MM.1S (cell line): ENCODE results near the gene XPNPEP1.

Experiments used
- DNase-seq: peaks from one replicate; pipeline ENCODE4 v3.0.0-alpha.2; 2015
- H2AFZ ChIP-seq: fragments of 300-600 bp; sonication (generic); 2 replicates; pipeline ENCODE4 v1.6.0; 2016; ENCODE audit warnings: antibody characterized with exemption, low read length
- H3F3A ChIP-seq: fragments of 300-600 bp; sonication (generic); 2 replicates; pipeline ENCODE4 v1.6.1; 2016; ENCODE audit warnings: mild to moderate bottlenecking, antibody characterized with exemption, low read length, moderate library complexity, mixed read lengths; ENCODE audit not compliant: insufficient read depth
- H3K27ac ChIP-seq: fragments of 300-600 bp; sonication (generic); 2 replicates; pipeline ENCODE4 v1.5.1; 2016; ENCODE audit warnings: mild to moderate bottlenecking, low read length
- H3K27me3 ChIP-seq: fragments of 300-600 bp; sonication (generic); replicated peaks from 2 replicates; pipeline ENCODE4 v1.6.0; 2016; ENCODE audit warnings: low read length; ENCODE audit not compliant: insufficient read depth
- H3K36me3 ChIP-seq: fragments of 300-600 bp; sonication (generic); replicated peaks from 2 replicates; pipeline ENCODE4 v1.6.1; 2016; ENCODE audit warnings: mild to moderate bottlenecking, low read length, mixed read lengths; ENCODE audit not compliant: insufficient read depth
- H3K4me1 ChIP-seq: fragments of 300-600 bp; sonication (generic); 2 replicates; pipeline ENCODE4 v1.6.1; 2016; ENCODE audit warnings: low read length, mixed read lengths
- H3K4me2 ChIP-seq: fragments of 300-600 bp; sonication (generic); 2 replicates; pipeline ENCODE4 v1.6.0; 2016; ENCODE audit warnings: low read depth, low read length
- H3K4me3 ChIP-seq: fragments of 300-600 bp; sonication (generic); 2 replicates; pipeline ENCODE4 v1.5.1; 2016; ENCODE audit warnings: low read length, mixed read lengths
- H3K79me2 ChIP-seq: fragments of 300-600 bp; sonication (generic); 2 replicates; pipeline ENCODE4 v1.6.1; 2016; ENCODE audit warnings: mixed run types, low read length, mixed read lengths
- H3K9ac ChIP-seq: fragments of 300-600 bp; sonication (generic); 2 replicates; pipeline ENCODE4 v1.6.1; 2016; ENCODE audit warnings: low read length, mixed read lengths
- H3K9me2 ChIP-seq: fragments of 300-600 bp; sonication (generic); replicated peaks from 2 replicates; pipeline ENCODE4 v1.6.1; 2016; ENCODE audit warnings: mild to moderate bottlenecking, low read length, mixed read lengths; ENCODE audit not compliant: insufficient read depth
- H3K9me3 ChIP-seq: fragments of 300-600 bp; sonication (generic); replicated peaks from 2 replicates; pipeline ENCODE4 v1.6.1; 2016; ENCODE audit warnings: mild to moderate bottlenecking, low read length, mixed read lengths; ENCODE audit not compliant: insufficient read depth
- H4K20me1 ChIP-seq: fragments of 300-600 bp; sonication (generic); 2 replicates; pipeline ENCODE4 v1.6.1; 2016; ENCODE audit warnings: mild to moderate bottlenecking, low read length, moderate library complexity, mixed read lengths; ENCODE audit not compliant: insufficient read depth
- CTCF ChIP-seq: fragments of 300-600 bp; sonication (generic); IDR thresholded peaks from 2 replicates; pipeline ENCODE4 v1.5.1; 2016; ENCODE audit warnings: antibody characterized with exemption, low read length, mixed read lengths
- EZH2 ChIP-seq: fragments of 300-600 bp; sonication (generic); optimal IDR thresholded peaks from 2 replicates; pipeline ENCODE3; 2017; ENCODE audit warnings: low read depth, mild to moderate bottlenecking, antibody characterized with exemption, low read length, mixed read lengths
- EZH2phosphoT487 ChIP-seq: fragments of 300-600 bp; sonication (generic); IDR thresholded peaks from 2 replicates; pipeline ENCODE4 v1.6.1; 2018; ENCODE audit warnings: antibody characterized with exemption, low read length

The XPNPEP1 gene

DNA sequence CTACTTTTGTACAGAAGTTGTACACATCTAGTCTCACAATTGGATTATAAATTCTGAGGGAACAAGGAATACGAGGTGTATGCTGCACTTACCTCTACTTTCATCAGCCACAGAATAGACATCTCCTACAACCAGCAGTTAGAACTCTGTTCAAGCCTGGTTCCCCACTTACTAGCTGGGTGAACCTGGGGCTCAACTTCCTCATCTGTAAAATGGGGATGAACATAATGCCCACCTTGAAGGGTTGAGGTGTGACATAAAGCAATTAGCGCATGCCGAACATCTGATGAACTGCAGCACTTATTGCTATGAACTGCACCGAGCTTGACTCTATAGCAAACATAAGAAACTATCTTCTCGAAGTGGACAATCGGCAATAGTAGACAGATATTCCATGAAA lies 25.3 kb downstream of the XPNPEP1 start:
- Histone ChIP-seq H3K27me3 (no peaks in the 10 kb centered on the region), H3F3A (peaks cover 6% of the 10 kb centered on the region), H3K36me3 (no peaks in the 10 kb centered on the region; the same call in 1 of the 2 replicates), H3K4me2 (no peak overlapping the region), H3K27ac (no peak overlapping the region), H3K79me2 (peaks cover 58% of the 10 kb centered on the region), H3K9me3 (no peaks in the 10 kb centered on the region), H3K9me2 (no peaks in the 10 kb centered on the region), H4K20me1 (no peaks in the 10 kb centered on the region), H2AFZ (no peak overlapping the region), H3K4me1 (peaks cover 13% of the 10 kb centered on the region), H3K4me3 (no peak overlapping the region), H3K9ac (no peak overlapping the region)
- no peak for TF ChIP-seq CTCF
- TF ChIP-seq EZH2phosphoT487 = no peak
- no peak for TF ChIP-seq EZH2
- no peak for DNase-seq

DNA sequence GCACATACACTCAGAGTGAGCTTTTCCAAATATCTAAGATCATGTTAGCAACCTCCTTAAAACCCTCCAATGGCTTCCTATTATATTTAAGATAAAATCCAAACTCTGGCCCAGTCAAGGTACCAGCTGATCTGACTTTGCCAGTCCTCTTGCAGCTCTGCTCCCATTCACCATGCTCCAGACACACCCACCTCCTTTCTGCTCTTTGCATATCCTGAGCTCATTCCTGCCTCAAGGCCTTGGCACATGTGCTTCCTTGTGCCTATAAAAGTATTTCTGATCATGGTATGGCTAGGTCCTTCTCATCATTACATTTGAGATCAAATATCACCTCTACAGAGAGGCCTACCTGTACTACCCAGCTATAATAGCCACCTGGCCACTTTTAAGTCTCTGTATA lies 27.5 kb downstream of the XPNPEP1 start:
- Histone ChIP-seq H3K4me2 (no peak overlapping the region), H3K27ac (no peak overlapping the region), H3K79me2 (peaks cover 49% of the 10 kb centered on the region), H3K27me3 (no peaks in the 10 kb centered on the region), H4K20me1 (no peaks in the 10 kb centered on the region), H3K9ac (no peak overlapping the region), H3K9me2 (no peaks in the 10 kb centered on the region), H3K4me1 (peaks cover 15% of the 10 kb centered on the region), H3K36me3 (no peaks in the 10 kb centered on the region; the same call in 1 of the 2 replicates), H2AFZ (no peak overlapping the region), H3F3A (0 out of 2 replicates have a peak, but pooled peaks cover 9% of the 10 kb centered on the region), H3K9me3 (no peaks in the 10 kb centered on the region), H3K4me3 (no peak overlapping the region)
- DNase-seq = no peak
- TF ChIP-seq EZH2phosphoT487 (no peak), CTCF (no peak), EZH2 (no peak)

- Histone ChIP-seq H3K36me3 (no peaks in the 10 kb centered on the region; the same call in 1 of the 2 replicates), H3K79me2 (peaks cover 46% of the 10 kb centered on the region), H3K27me3 (no peaks in the 10 kb centered on the region), H3K9ac (no peak overlapping the region), H3F3A (0 out of 2 replicates have a peak, but pooled peaks cover 9% of the 10 kb centered on the region), H3K9me2 (no peaks in the 10 kb centered on the region), H3K9me3 (no peaks in the 10 kb centered on the region), H2AFZ (no peak overlapping the region), H3K4me1 (peaks cover 15% of the 10 kb centered on the region), H4K20me1 (no peaks in the 10 kb centered on the region), H3K27ac (no peak overlapping the region), H3K4me2 (no peak overlapping the region), H3K4me3 (no peak overlapping the region)
- TF ChIP-seq EZH2phosphoT487 = no peak
- no peak for TF ChIP-seq EZH2
- no peak for TF ChIP-seq CTCF
- no peak for DNase-seq
Measured at GRCh38 chr10:109895095-109895818, 28.1 kb downstream of the XPNPEP1 start.
